Measurements from ENCODE around the gene XXYLT1. TPM values are rescaled to one million over a fixed set of nuclear protein-coding genes. Genes with fewer than 3 reads are reported as not detected.

The XXYLT1 gene
- total RNA-seq, 4 donors from 2014 or later, result 14.1 to 23.7 (median 15.4) TPM

GRCh38 chr3:195045481-195046210, 225.3 kb downstream of the XXYLT1 start:
- 82 to 86% methylated on average over 7 to 10 of the region's 17 CpGs for WGBS, 2 donors

GRCh38 chr3:195044411-195044810, 226.5 kb downstream of the XXYLT1 start:
- no peak for TF ChIP-seq POLR2A (IDR thresholded peaks at IDR 0.05)
- TF ChIP-seq CTCF (IDR thresholded peaks at IDR 0.05), result no peak
- WGBS, 2 donors, result 81% methylated on average over 5 of the region's 7 CpGs; no CpG with 5 or more reads in 1 of the 2 donors

More at GRCh38 chr3:195045481-195046210, 225.3 kb downstream of the XXYLT1 start:
- TF ChIP-seq CTCF (IDR thresholded peaks at IDR 0.05) (no peak), POLR2A (IDR thresholded peaks at IDR 0.05) (no peak)
- no peak for DNase-seq
- Histone ChIP-seq H3K27ac (no peak overlapping the region), H3K4me1 (peaks cover 0 to 7% (median 0%) of the 10 kb centered on the region in 3 donors), H3K9me3 (no peaks in the 10 kb centered on the region), H3K36me3 (no peaks in the 10 kb centered on the region), H3K4me3 (no peak overlapping the region), H3K27me3 (no peaks in the 10 kb centered on the region)
- intact Hi-C loops (cut with DNase I), result no loop called here

GRCh38 chr3:195043607-195044339, 227.2 kb downstream of the XXYLT1 start:
- intact Hi-C loops (cut with DNase I), result no loop called here
- H3K4me1 ChIP-seq, result peaks cover 0 to 21% (median 3%) of the 10 kb centered on the region in 3 donors
- DNase-seq, result no peak
- no peaks in the 10 kb centered on the region for H3K9me3 ChIP-seq
- H3K4me3 ChIP-seq, result no peak overlapping the region
- WGBS, 2 donors, result 76 to 83% methylated on average over 6 to 8 of the region's 12 CpGs
- no peaks in the 10 kb centered on the region for H3K27me3 ChIP-seq
- H3K27ac ChIP-seq, result no peak overlapping the region
- H3K36me3 ChIP-seq, result no peaks in the 10 kb centered on the region
- TF ChIP-seq CTCF (IDR thresholded peaks at IDR 0.05), result no peak
- no peak for TF ChIP-seq POLR2A (IDR thresholded peaks at IDR 0.05)

More at GRCh38 chr3:195044411-195044810, 226.5 kb downstream of the XXYLT1 start:
- Histone ChIP-seq H3K36me3 (no peaks in the 10 kb centered on the region), H3K9me3 (no peaks in the 10 kb centered on the region), H3K4me3 (no peak overlapping the region), H3K27me3 (no peaks in the 10 kb centered on the region), H3K27ac (no peak overlapping the region), H3K4me1 (peaks cover 0 to 18% (median 1%) of the 10 kb centered on the region in 3 donors)
- intact Hi-C loops (cut with DNase I), result no loop called here
- no peak for DNase-seq

- DNase-seq, result no peak
- 71 to 81% methylated on average over 18 to 19 of the region's 19 CpGs for WGBS, 2 donors
- Histone ChIP-seq H3K9me3 (no peaks in the 10 kb centered on the region), H3K4me3 (no peak overlapping the region), H3K27me3 (no peaks in the 10 kb centered on the region), H3K4me1 (peaks cover 0 to 21% (median 3%) of the 10 kb centered on the region in 3 donors), H3K27ac (no peak overlapping the region), H3K36me3 (no peaks in the 10 kb centered on the region)
- intact Hi-C loops (cut with DNase I), result no loop called here
- TF ChIP-seq CTCF (IDR thresholded peaks at IDR 0.05), result no peak
- no peak for TF ChIP-seq POLR2A (IDR thresholded peaks at IDR 0.05)
Observed at GRCh38 chr3:195042743-195043606, 228.0 kb downstream of the XXYLT1 start.
